Hepatocyte (in vitro differentiated cells): ENCODE measurements around the gene CYP1B1. TPM values are rescaled to one million over a fixed set of nuclear protein-coding genes. Genes with fewer than 3 reads are reported as not detected.

Experiments
- DNase-seq: peaks from one replicate; pipeline ENCODE4 v3.0.0-alpha.2; 2016; ENCODE audit warnings: low spot score
- H2AFZ ChIP-seq: fragments of 200-600 bp; sonication (generic); 2 replicates; pipeline ENCODE4 v1.6.0; 2016; ENCODE audit warnings: antibody characterized with exemption, mild to moderate bottlenecking
- H3K27ac ChIP-seq: fragments of 200-600 bp; sonication (generic); 2 replicates; pipeline ENCODE4 v1.5.1; 2016; ENCODE audit warnings: mild to moderate bottlenecking
- H3K27me3 ChIP-seq: fragments of 200-600 bp; sonication (generic); 2 replicates; pipeline ENCODE4 v1.6.1; 2016
- H3K36me3 ChIP-seq: fragments of 200-600 bp; sonication (generic); replicated peaks from 2 replicates; pipeline ENCODE4 v1.5.1; 2016; ENCODE audit warnings: low read depth; ENCODE audit not compliant: insufficient read depth
- H3K4me1 ChIP-seq: fragments of 200-600 bp; sonication (generic); 2 replicates; pipeline ENCODE4 v1.5.1; 2016; ENCODE audit warnings: mild to moderate bottlenecking, moderate library complexity; ENCODE audit not compliant: insufficient read depth
- H3K4me2 ChIP-seq: fragments of 200-600 bp; sonication (generic); 2 replicates; pipeline ENCODE4 v1.6.0; 2016
- H3K4me3 ChIP-seq: fragments of 200-600 bp; sonication (generic); 2 replicates; pipeline ENCODE4 v1.5.1; 2016; ENCODE audit warnings: mild to moderate bottlenecking
- H3K79me2 ChIP-seq: fragments of 200-600 bp; sonication (generic); 2 replicates; pipeline ENCODE4 v1.6.0; 2017; ENCODE audit warnings: mild to moderate bottlenecking
- H3K9me2 ChIP-seq: fragments of 200-600 bp; sonication (generic); replicated peaks from 2 replicates; pipeline ENCODE4 v1.6.0; 2017; ENCODE audit warnings: mild to moderate bottlenecking; ENCODE audit not compliant: insufficient read depth
- H3K9me3 ChIP-seq: fragments of 200-600 bp; sonication (generic); 2 replicates; pipeline ENCODE4 v1.5.1; 2016; ENCODE audit warnings: low read depth, mild to moderate bottlenecking
- H4K20me1 ChIP-seq: fragments of 200-600 bp; sonication (generic); 2 replicates; pipeline ENCODE4 v1.6.0; 2016; ENCODE audit warnings: mild to moderate bottlenecking; ENCODE audit not compliant: insufficient read depth, poor library complexity, severe bottlenecking
- EZH2 ChIP-seq: fragments of 200-600 bp; sonication (generic); IDR thresholded peaks from 2 replicates; pipeline ENCODE4 v1.6.1; 2016; ENCODE audit warnings: antibody characterized with exemption, mild to moderate bottlenecking, borderline replicate concordance
- EZH2phosphoT487 ChIP-seq: fragments of 200-600 bp; sonication (generic); IDR thresholded peaks from one replicate; pipeline ENCODE4 v1.6.1; 2018; ENCODE audit warnings: antibody characterized with exemption, mild to moderate bottlenecking, low read depth, moderate library complexity; ENCODE audit not compliant: unreplicated experiment, severe bottlenecking
- WGBS: methylation state at CpG from one replicate; pipeline ENCODE4 v1.1.6; 2016; ENCODE audit warnings: low lambda C conversion rate; ENCODE audit errors: missing lambda C conversion rate; 5-methylcytosine and 5-hydroxymethylcytosine counted together
- polyA plus RNA-seq: library from polyadenylated mRNA; unstranded; fragments of >200 nt; fragmentation: Nextera tagmentation; extraction: Ambion mirVana; gene quantifications from 2 replicates; pipeline ENCODE4 v1.2.1, GENCODE V29; 2016
- total RNA-seq: library from RNA; depleted of rRNA; stranded (reverse); fragments of >200 nt; gene quantifications from 2 replicates; pipeline ENCODE4 v1.2.3, GENCODE V29; 2014
- TF ChIP-seq, protein P1 (sequence below): fragments of 200-600 bp; sonication (generic); IDR thresholded peaks from 2 replicates; pipeline ENCODE4 v1.5.1; 2016; ENCODE audit warnings: antibody characterized with exemption, mild to moderate bottlenecking; ENCODE audit not compliant: poor library complexity

CYP1B1 gene
- total and polyA plus RNA-seq, 2 experiments from 2014 or later = 23.2 to 38.5 TPM

DNA sequence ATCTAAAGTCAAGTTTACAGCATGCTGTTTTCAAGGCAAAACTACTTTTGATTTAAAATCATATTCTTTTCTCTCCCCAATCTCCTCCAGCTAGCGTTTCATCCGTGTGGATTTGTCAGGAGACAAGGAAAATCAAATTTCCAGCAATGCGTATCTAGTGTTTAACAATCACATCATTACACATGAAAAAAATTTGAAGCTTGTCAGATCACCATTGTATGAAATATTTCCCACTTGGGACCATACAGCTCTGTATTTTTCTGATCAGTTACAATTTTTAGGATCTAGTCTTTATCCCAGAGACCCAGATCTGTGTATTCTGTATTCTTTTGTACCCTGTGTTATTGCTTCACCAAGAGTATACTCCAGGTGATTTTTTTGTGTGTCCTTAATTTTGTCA is 28.6 kb upstream of the CYP1B1 start:
- H4K20me1 ChIP-seq = no peaks in the 10 kb centered on the region
- H3K4me3 ChIP-seq = no peak overlapping the region
- H2AFZ ChIP-seq = no peak overlapping the region
- no peak for DNase-seq
- H3K79me2 ChIP-seq = no peaks in the 10 kb centered on the region
- H3K36me3 ChIP-seq = no peaks in the 10 kb centered on the region
- TF ChIP-seq EZH2 (no peak), EZH2phosphoT487 (no peak)
- TF ChIP-seq, protein P1, sequence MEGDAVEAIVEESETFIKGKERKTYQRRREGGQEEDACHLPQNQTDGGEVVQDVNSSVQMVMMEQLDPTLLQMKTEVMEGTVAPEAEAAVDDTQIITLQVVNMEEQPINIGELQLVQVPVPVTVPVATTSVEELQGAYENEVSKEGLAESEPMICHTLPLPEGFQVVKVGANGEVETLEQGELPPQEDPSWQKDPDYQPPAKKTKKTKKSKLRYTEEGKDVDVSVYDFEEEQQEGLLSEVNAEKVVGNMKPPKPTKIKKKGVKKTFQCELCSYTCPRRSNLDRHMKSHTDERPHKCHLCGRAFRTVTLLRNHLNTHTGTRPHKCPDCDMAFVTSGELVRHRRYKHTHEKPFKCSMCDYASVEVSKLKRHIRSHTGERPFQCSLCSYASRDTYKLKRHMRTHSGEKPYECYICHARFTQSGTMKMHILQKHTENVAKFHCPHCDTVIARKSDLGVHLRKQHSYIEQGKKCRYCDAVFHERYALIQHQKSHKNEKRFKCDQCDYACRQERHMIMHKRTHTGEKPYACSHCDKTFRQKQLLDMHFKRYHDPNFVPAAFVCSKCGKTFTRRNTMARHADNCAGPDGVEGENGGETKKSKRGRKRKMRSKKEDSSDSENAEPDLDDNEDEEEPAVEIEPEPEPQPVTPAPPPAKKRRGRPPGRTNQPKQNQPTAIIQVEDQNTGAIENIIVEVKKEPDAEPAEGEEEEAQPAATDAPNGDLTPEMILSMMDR = no peak
- peaks cover 30% of the 10 kb centered on the region for H3K4me1 ChIP-seq
- no peak overlapping the region for H3K4me2 ChIP-seq
- peaks cover 4% of the 10 kb centered on the region for H3K9me3 ChIP-seq
- no peaks in the 10 kb centered on the region for H3K9me2 ChIP-seq
- H3K27ac ChIP-seq = no peak overlapping the region
- no peaks in the 10 kb centered on the region for H3K27me3 ChIP-seq
- WGBS = 98% methylated on average over 3 of the region's 3 CpGs

DNA sequence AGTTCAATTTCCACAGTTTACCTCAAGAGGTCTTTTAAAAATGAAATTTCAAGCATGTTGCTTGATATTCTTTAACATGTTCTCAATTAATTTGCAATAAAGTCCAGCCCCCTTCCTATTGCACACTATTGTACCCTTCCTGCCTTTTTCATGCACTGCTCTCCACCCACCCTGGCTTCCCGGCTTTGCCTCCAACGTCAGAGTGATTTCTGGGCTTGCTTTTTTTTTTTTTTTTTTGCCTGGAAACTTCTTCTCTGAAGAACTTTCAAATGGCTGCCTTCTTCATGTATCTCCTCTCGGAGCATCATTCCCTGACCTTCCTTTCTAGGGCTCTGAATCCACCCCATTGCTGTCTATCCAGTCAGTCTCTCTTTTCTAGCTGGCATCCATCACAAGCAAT is 24.4 kb upstream of the CYP1B1 start:
- Histone ChIP-seq H3K79me2 (no peaks in the 10 kb centered on the region), H3K36me3 (no peaks in the 10 kb centered on the region), H3K9me2 (no peaks in the 10 kb centered on the region), H3K9me3 (peaks cover 4% of the 10 kb centered on the region), H3K4me3 (no peak overlapping the region), H3K4me2 (no peak overlapping the region), H2AFZ (no peak overlapping the region), H3K27ac (no peak overlapping the region), H3K4me1 (peaks cover 36% of the 10 kb centered on the region), H3K27me3 (no peaks in the 10 kb centered on the region), H4K20me1 (no peaks in the 10 kb centered on the region)
- no peak for DNase-seq
- WGBS = 68% methylated on average over 3 of the region's 3 CpGs
- TF ChIP-seq EZH2 (no peak), EZH2phosphoT487 (no peak)
- TF ChIP-seq, protein P1 = no peak

DNA sequence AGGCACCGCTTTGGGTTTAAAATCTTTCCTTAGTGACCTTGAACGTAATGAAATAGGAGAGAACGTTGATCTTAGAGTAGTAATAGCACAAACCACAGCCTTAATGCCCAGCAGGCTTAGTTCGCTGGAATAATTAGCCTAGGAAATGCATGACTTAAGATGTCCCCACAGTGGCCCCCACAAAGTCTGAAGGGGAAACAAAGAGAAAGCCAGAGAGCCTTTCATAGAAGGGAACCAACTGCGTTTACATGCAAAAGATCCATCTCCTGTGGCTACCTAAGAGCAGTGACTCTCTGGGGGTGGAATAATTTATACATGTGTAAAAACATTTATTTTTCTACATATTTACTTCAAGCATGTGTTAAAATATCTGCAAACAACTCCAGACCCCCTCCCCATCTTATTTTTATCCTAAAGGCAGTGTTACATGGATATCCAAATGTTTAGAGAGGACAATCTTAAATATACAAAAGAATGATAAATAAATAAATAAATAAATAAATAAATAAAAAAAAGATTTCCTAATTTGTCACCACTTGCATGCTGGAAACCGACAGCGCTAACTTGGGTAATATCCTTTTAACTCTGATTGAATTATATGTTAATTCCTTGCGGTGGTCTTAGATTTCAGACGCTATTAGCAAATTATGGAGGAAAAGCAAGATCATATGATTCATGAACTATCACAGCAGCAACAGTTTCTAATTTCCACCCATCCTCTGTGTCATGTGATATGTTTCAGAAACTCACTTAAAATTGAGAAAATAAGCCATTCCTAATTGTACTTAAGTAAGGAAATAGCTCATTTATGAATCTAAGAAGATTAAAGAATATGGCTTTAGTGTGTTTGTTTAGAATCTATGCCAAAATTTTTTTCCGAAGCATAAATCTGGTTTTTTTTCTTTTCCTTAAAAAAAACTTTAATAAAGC is 23.4 kb upstream of the CYP1B1 start:
- no peaks in the 10 kb centered on the region for H3K36me3 ChIP-seq
- H3K4me1 ChIP-seq = peaks cover 39% of the 10 kb centered on the region
- H3K79me2 ChIP-seq = no peaks in the 10 kb centered on the region
- no peak for TF ChIP-seq EZH2phosphoT487
- TF ChIP-seq, protein P1 = no peak
- TF ChIP-seq EZH2 = no peak
- no peaks in the 10 kb centered on the region for H4K20me1 ChIP-seq
- H3K27ac ChIP-seq = peak overlapping the region; percentile 90
- peaks cover 4% of the 10 kb centered on the region for H3K9me3 ChIP-seq
- H3K4me2 ChIP-seq = peak overlapping the region; percentile 68
- H3K9me2 ChIP-seq = no peaks in the 10 kb centered on the region
- no peak overlapping the region for H3K4me3 ChIP-seq
- no peak for DNase-seq
- WGBS = 47% methylated on average over 10 of the region's 10 CpGs
- no peaks in the 10 kb centered on the region for H3K27me3 ChIP-seq
- no peak overlapping the region for H2AFZ ChIP-seq
